Breast epithelium (tissue), 4 donors: ENCODE data around the gene CSHL1. TPM values are rescaled to one million over a fixed set of nuclear protein-coding genes. Genes with fewer than 3 reads are reported as not detected.
"Not testable (repeated sequence)": the region's sequence is repeated elsewhere in the genome, so short reads cannot be mapped to it uniquely, and the experiment has no call there.

ENCODE experiments used
- DNase-seq, 2 donors: peaks; one replicate each; pipeline ENCODE4 v3.0.0-alpha.2; 2019; ENCODE audit warnings: low spot score in 2 of 2
- H3K27ac ChIP-seq, 2 donors: fragments of 200-600 bp; sonication (generic) in 1 of 2; one replicate each; pipeline ENCODE4 v1.5.1; 2016 to 2019; ENCODE audit warnings: mild to moderate bottlenecking in 1 of 2
- H3K27me3 ChIP-seq, 2 donors: fragments of 200-600 bp; sonication (generic) in 1 of 2; one replicate each; pipeline versions ENCODE4 v1.5.1 to v1.6.0; 2017 to 2019; ENCODE audit warnings: control low read depth in 1 of 2, mild to moderate bottlenecking in 1 of 2
- H3K36me3 ChIP-seq: fragments of 200-600 bp; one replicate; pipeline ENCODE4 v1.5.1; 2019
- H3K4me1 ChIP-seq, 2 donors: fragments of 200-600 bp; sonication (generic); one replicate each; pipeline ENCODE4 v1.5.1; 2016 to 2019; ENCODE audit warnings: control low read depth in 1 of 2
- H3K4me3 ChIP-seq, 3 donors: fragments of 200-600 bp; sonication (generic); 1 replicate in 2 of 3; 2 replicates in 1 of 3; pipeline ENCODE4 v1.5.1; 2016 to 2019; ENCODE audit warnings: mild to moderate bottlenecking in 3 of 3, moderate library complexity in 2 of 3
- H3K9me3 ChIP-seq, 2 donors: fragments of 200-600 bp; sonication (generic) in 1 of 2; one replicate each; pipeline ENCODE4 v1.5.1; 2016 to 2019; ENCODE audit warnings: control low read depth in 1 of 2
- CTCF ChIP-seq, 3 donors: fragments of 450-650 bp; IDR thresholded peaks; one replicate each; pipeline ENCODE4 v1.5.1; 2016 to 2017; ENCODE audit warnings: antibody characterized with exemption in 3 of 3, mild to moderate bottlenecking in 3 of 3, moderate library complexity in 3 of 3
- POLR2A ChIP-seq: fragments of 450-650 bp; IDR thresholded peaks from one replicate; pipeline ENCODE4 v1.6.1; 2016; ENCODE audit warnings: antibody characterized with exemption, mild to moderate bottlenecking, moderate library complexity
- POLR2AphosphoS5 ChIP-seq, 3 donors: sonication (generic); formaldehyde crosslinking; IDR thresholded peaks; one replicate each; pipeline ENCODE4 v1.6.1; 2017; ENCODE audit warnings: antibody characterized with exemption in 3 of 3
- intact Hi-C: fragments of 100-400 bp; cut with DNase I; formaldehyde crosslinking; loops from one replicate; pipeline ENCODE4 v1.15.1; 2023; ENCODE audit warnings: low total_unique reads
- total RNA-seq, 3 donors: library from RNA; depleted of rRNA; stranded (reverse); fragments of >200 nt; gene quantifications; one replicate each; pipeline ENCODE4 v1.1.0, GENCODE V29; 2016

CSHL1 gene
- total RNA-seq, 3 donors from 2014 or later = not detected

- H3K36me3 ChIP-seq = no peaks in the 10 kb centered on the region
- intact Hi-C loops = loop anchor here (5.0 kb wide), 1 partner anchor 779 kb away; no protein-coding TSS in a partner anchor
- no peaks in the 10 kb centered on the region for H3K9me3 ChIP-seq
- no peaks in the 10 kb centered on the region for H3K27me3 ChIP-seq
- no peak for DNase-seq
- H3K27ac ChIP-seq = no peak overlapping the region
- no peak overlapping the region for H3K4me3 ChIP-seq
- TF ChIP-seq CTCF (IDR thresholded peaks at IDR 0.05) (no peak), POLR2A (no peak), POLR2AphosphoS5 (IDR thresholded peaks at IDR 0.05) (no peak)
- H3K4me1 ChIP-seq = no peaks in the 10 kb centered on the region
These were observed 7.2 kb upstream of the CSHL1 start for GRCh38 chr17:63918305-63918704.

GRCh38 chr17:63917646-63918045 is 6.6 kb upstream of the CSHL1 start:
- intact Hi-C loops = loop anchor here (5.0 kb wide), 1 partner anchor 780 kb away; no protein-coding TSS in a partner anchor
- Histone ChIP-seq H3K4me1 (no peaks in the 10 kb centered on the region), H3K27ac (no peak overlapping the region), H3K4me3 (no peak overlapping the region), H3K9me3 (no peaks in the 10 kb centered on the region), H3K27me3 (no peaks in the 10 kb centered on the region), H3K36me3 (no peaks in the 10 kb centered on the region)
- TF ChIP-seq CTCF (IDR thresholded peaks at IDR 0.05) = no peak
- no peak for TF ChIP-seq POLR2A
- TF ChIP-seq POLR2AphosphoS5 (IDR thresholded peaks at IDR 0.05) = no peak
- DNase-seq = no peak

- not testable (repeated sequence) for H3K9me3 ChIP-seq, H3K4me3 ChIP-seq, H3K27ac ChIP-seq, DNase-seq, H3K36me3 ChIP-seq, H3K27me3 ChIP-seq, H3K4me1 ChIP-seq
- intact Hi-C loops = loop anchor here (5.0 kb wide), 1 partner anchor 780 kb away; no protein-coding TSS in a partner anchor
These were observed 6.1 kb upstream of the CSHL1 start for GRCh38 chr17:63917206-63917605.

GRCh38 chr17:63916566-63917185 is 5.6 kb upstream of the CSHL1 start:
- H3K4me1 ChIP-seq = no peaks in the 10 kb centered on the region
- no peak overlapping the region for H3K27ac ChIP-seq
- TF ChIP-seq POLR2A = no peak
- TF ChIP-seq CTCF (IDR thresholded peaks at IDR 0.05) = no peak
- no peak for TF ChIP-seq POLR2AphosphoS5 (IDR thresholded peaks at IDR 0.05)
- no peaks in the 10 kb centered on the region for H3K9me3 ChIP-seq
- DNase-seq = no peak
- intact Hi-C loops = loop anchor here (5.0 kb wide), 1 partner anchor 781 kb away; no protein-coding TSS in a partner anchor
- no peak overlapping the region for H3K4me3 ChIP-seq
- no peaks in the 10 kb centered on the region for H3K27me3 ChIP-seq
- no peaks in the 10 kb centered on the region for H3K36me3 ChIP-seq

- not testable (repeated sequence) for H3K27ac ChIP-seq, H3K27me3 ChIP-seq, DNase-seq, H3K4me3 ChIP-seq, H3K9me3 ChIP-seq, H3K4me1 ChIP-seq, H3K36me3 ChIP-seq
- intact Hi-C loops = loop anchor here (5.0 kb wide), 1 partner anchor 782 kb away; no protein-coding TSS in a partner anchor
These were observed 4.7 kb upstream of the CSHL1 start for GRCh38 chr17:63915753-63916152.

GRCh38 chr17:63914471-63914870 is 3.4 kb upstream of the CSHL1 start:
- Histone ChIP-seq H3K4me3 (no peak overlapping the region), H3K36me3 (no peaks in the 10 kb centered on the region), H3K4me1 (no peaks in the 10 kb centered on the region), H3K27ac (no peak overlapping the region), H3K27me3 (no peaks in the 10 kb centered on the region), H3K9me3 (no peaks in the 10 kb centered on the region)
- intact Hi-C loops = no loop called here
- no peak for DNase-seq
- no peak for TF ChIP-seq POLR2AphosphoS5 (IDR thresholded peaks at IDR 0.05)
- TF ChIP-seq CTCF (IDR thresholded peaks at IDR 0.05) = no peak
- no peak for TF ChIP-seq POLR2A
